ENCODE measurements around the gene TMEM184A. TPM values are rescaled to one million over a fixed set of nuclear protein-coding genes. Genes with fewer than 3 reads are reported as not detected.

The TMEM184A gene
- total and polyA plus RNA-seq, 2 donors (not counting 3 experiments of a cell fraction or from before 2014, with no cell fraction given) = 0.48 TPM; not detected in 1

DNA sequence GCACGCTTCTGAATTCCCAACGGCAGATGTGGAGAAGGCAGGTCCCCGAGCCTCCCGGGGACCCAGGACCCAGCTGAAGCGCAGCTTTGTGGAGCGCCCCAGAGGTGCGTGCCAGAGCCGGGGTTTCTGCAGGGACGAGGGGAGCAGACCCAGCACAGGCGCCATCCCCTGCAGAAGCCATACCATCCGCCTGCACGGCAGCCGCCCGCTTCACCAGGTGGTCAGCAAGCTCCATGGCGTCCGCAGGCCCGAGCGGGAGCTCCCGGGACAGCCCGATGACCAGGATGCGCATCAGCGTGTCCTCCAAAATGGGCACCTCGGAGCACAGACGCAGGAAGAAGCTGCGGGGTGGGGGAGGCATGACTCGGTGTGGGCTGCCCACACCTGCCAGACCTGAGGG lies 62.4 kb downstream of the TMEM184A start:
- dilution Hi-C loops (cut with MboI; ENCODE audit: extremely low pct_ligation_motif_present, low sequenced_read_pairs) (no loop called here), intact Hi-C loops (cut with micrococcal nuclease) (no loop called here)
- POLR2A ChIA-PET = no interaction called here

DNA sequence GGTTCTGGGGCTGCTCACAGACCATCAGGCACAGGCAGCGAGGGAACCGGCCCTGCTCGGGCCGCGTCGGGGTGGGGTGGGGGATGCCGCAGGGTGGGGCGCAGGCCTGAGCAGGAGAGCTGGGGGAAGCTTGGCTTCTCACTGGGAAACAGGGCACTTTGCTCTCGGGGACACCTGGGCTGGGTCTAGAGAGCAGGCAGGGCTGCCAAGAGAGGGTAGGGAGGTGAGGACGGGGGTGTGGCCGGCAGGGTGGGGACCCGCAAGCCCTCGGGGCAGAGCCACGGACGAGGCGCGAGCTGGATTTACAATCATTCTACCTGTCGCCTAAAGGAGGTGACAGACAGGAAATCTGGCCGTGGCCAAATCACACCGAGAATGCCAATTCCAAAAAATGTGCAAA lies 62.9 kb downstream of the TMEM184A start:
- Histone ChIP-seq H3K4me1 (ENCODE audit: control insufficient read depth, extremely low read depth, insufficient read depth, low read length) (no peaks in the 10 kb centered on the region), H3K27ac (ENCODE audit: insufficient read depth, low read depth, low read length) (no peak overlapping the region), H3K36me3 (ENCODE audit: control insufficient read depth in 2 of 2, extremely low read depth in 1 of 2, insufficient read depth in 2 of 2, low read length in 2 of 2) (peaks cover 7 to 47% of the 10 kb centered on the region in 2 experiments), H4K20me1 (replicated peaks; ENCODE audit: control insufficient read depth, extremely low read depth, insufficient read depth, low read length) (no peaks in the 10 kb centered on the region), H3K4me2 (ENCODE audit: insufficient read depth, low read length) (no peak overlapping the region), H2AFZ (ENCODE audit: low read depth, low read length) (no peak overlapping the region), H3K79me2 (ENCODE audit: control insufficient read depth, insufficient read depth, low read length) (no peaks in the 10 kb centered on the region), H3K9me1 (replicated peaks; ENCODE audit: control insufficient read depth, extremely low read depth, insufficient read depth, low read length) (no peaks in the 10 kb centered on the region), H3K9me3 (replicated peaks; ENCODE audit: control insufficient read depth, insufficient read depth, low read length) (no peaks in the 10 kb centered on the region), H3K4me3 (replicated peaks in 1 of 3; ENCODE audit: insufficient read depth in 1 of 3, low read depth in 1 of 3, low read length in 3 of 3) (no peak overlapping the region), H3K9ac (replicated peaks; ENCODE audit: extremely low read depth, insufficient read depth, low read length) (no peak overlapping the region), H3K27me3 (ENCODE audit: control insufficient read depth in 2 of 2, insufficient read depth in 2 of 2, low read length in 2 of 2) (no peaks in the 10 kb centered on the region)
- intact Hi-C loops (cut with micrococcal nuclease) = no loop called here
- TF ChIP-seq, protein P1, sequence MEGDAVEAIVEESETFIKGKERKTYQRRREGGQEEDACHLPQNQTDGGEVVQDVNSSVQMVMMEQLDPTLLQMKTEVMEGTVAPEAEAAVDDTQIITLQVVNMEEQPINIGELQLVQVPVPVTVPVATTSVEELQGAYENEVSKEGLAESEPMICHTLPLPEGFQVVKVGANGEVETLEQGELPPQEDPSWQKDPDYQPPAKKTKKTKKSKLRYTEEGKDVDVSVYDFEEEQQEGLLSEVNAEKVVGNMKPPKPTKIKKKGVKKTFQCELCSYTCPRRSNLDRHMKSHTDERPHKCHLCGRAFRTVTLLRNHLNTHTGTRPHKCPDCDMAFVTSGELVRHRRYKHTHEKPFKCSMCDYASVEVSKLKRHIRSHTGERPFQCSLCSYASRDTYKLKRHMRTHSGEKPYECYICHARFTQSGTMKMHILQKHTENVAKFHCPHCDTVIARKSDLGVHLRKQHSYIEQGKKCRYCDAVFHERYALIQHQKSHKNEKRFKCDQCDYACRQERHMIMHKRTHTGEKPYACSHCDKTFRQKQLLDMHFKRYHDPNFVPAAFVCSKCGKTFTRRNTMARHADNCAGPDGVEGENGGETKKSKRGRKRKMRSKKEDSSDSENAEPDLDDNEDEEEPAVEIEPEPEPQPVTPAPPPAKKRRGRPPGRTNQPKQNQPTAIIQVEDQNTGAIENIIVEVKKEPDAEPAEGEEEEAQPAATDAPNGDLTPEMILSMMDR (IDR thresholded peaks at IDR 0.05; ENCODE audit: extremely low read depth in 1 of 2, insufficient read depth in 1 of 2, low read depth in 1 of 2, low read length in 2 of 2) = no peak
- TF ChIP-seq GATA2 (IDR thresholded peaks at IDR 0.05; ENCODE audit: insufficient read depth, insufficient read length, low read depth, low read length) = no peak
- no peak for TF ChIP-seq JUN (IDR thresholded peaks at IDR 0.05; ENCODE audit: borderline replicate concordance, insufficient read depth, insufficient read length, low read depth)
- TF ChIP-seq MYC (IDR thresholded peaks at IDR 0.05; ENCODE audit: low read depth, low read length) = no peak
- TF ChIP-seq, protein P2, sequence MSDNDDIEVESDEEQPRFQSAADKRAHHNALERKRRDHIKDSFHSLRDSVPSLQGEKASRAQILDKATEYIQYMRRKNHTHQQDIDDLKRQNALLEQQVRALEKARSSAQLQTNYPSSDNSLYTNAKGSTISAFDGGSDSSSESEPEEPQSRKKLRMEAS (IDR thresholded peaks at IDR 0.05; ENCODE audit: insufficient read depth, insufficient read length) = no peak
- TF ChIP-seq POLR2AphosphoS5 (IDR thresholded peaks at IDR 0.05; ENCODE audit: insufficient read depth, low read depth, low read length) = no peak
- TF ChIP-seq POLR2A (IDR thresholded peaks at IDR 0.05; ENCODE audit: low read depth, low read length) = no peak
- no peak for TF ChIP-seq FOS (IDR thresholded peaks at IDR 0.05; ENCODE audit: borderline replicate concordance, insufficient read depth, low read length)
- POLR2A ChIA-PET = no interaction called here
- dilution Hi-C loops (cut with MboI; ENCODE audit: extremely low pct_ligation_motif_present, low sequenced_read_pairs) = no loop called here
- no peak for FAIRE-seq
- DNase-seq (ENCODE audit: low read depth, low spot score) = no peak
- CTCF ChIA-PET = no interaction called here
- BruUV-seq (replicated peaks) = no TSS peak

More for the DNA sequence above, 62.4 kb downstream of the TMEM184A start:
- Histone ChIP-seq H3K4me3 (replicated peaks in 1 of 3; ENCODE audit: insufficient read depth in 1 of 3, low read depth in 1 of 3, low read length in 3 of 3) (no peak overlapping the region), H3K9me1 (replicated peaks; ENCODE audit: control insufficient read depth, extremely low read depth, insufficient read depth, low read length) (no peaks in the 10 kb centered on the region), H2AFZ (ENCODE audit: low read depth, low read length) (no peak overlapping the region), H3K4me2 (ENCODE audit: insufficient read depth, low read length) (no peak overlapping the region), H3K9me3 (replicated peaks; ENCODE audit: control insufficient read depth, insufficient read depth, low read length) (no peaks in the 10 kb centered on the region), H3K4me1 (ENCODE audit: control insufficient read depth, extremely low read depth, insufficient read depth, low read length) (no peaks in the 10 kb centered on the region), H3K27ac (ENCODE audit: insufficient read depth, low read depth, low read length) (no peak overlapping the region), H3K79me2 (ENCODE audit: control insufficient read depth, insufficient read depth, low read length) (no peaks in the 10 kb centered on the region), H3K9ac (replicated peaks; ENCODE audit: extremely low read depth, insufficient read depth, low read length) (no peak overlapping the region), H3K36me3 (ENCODE audit: control insufficient read depth in 2 of 2, extremely low read depth in 1 of 2, insufficient read depth in 2 of 2, low read length in 2 of 2) (peaks cover 7 to 48% of the 10 kb centered on the region in 2 experiments), H4K20me1 (replicated peaks; ENCODE audit: control insufficient read depth, extremely low read depth, insufficient read depth, low read length) (no peaks in the 10 kb centered on the region), H3K27me3 (ENCODE audit: control insufficient read depth in 2 of 2, insufficient read depth in 2 of 2, low read length in 2 of 2) (no peaks in the 10 kb centered on the region)
- BruUV-seq (replicated peaks) = no TSS peak
- no peak for DNase-seq (ENCODE audit: low read depth, low spot score)
- TF ChIP-seq MYC (IDR thresholded peaks at IDR 0.05; ENCODE audit: low read depth, low read length) (no peak), POLR2AphosphoS5 (IDR thresholded peaks at IDR 0.05; ENCODE audit: insufficient read depth, low read depth, low read length) (no peak), EZH2 (IDR thresholded peaks at IDR 0.05; ENCODE audit: borderline replicate concordance, low read depth, low read length, severe bottlenecking) (no peak)
- CTCF ChIA-PET = no interaction called here
- FAIRE-seq = no peak

Measured in endothelial cell of umbilical vein (primary cell).